ENCODE results near the gene RELA. TPM values are rescaled to one million over a fixed set of nuclear protein-coding genes. Genes with fewer than 3 reads are reported as not detected.
"Not testable (repeated sequence)": the region's sequence is repeated elsewhere in the genome, so short reads cannot be mapped to it uniquely, and the experiment has no call there.

Gene RELA
- total RNA-seq: 68.9 TPM
- long read RNA-seq, transcript RELA-202 (11 exons, 2,700 nt): major isoform, 16 of 50 reads
- long read RNA-seq, partial matches to known transcripts: 29 of 50 reads
- long read RNA-seq, other reads (novel, unspliced or antisense): 3 of 50 reads

DNA sequence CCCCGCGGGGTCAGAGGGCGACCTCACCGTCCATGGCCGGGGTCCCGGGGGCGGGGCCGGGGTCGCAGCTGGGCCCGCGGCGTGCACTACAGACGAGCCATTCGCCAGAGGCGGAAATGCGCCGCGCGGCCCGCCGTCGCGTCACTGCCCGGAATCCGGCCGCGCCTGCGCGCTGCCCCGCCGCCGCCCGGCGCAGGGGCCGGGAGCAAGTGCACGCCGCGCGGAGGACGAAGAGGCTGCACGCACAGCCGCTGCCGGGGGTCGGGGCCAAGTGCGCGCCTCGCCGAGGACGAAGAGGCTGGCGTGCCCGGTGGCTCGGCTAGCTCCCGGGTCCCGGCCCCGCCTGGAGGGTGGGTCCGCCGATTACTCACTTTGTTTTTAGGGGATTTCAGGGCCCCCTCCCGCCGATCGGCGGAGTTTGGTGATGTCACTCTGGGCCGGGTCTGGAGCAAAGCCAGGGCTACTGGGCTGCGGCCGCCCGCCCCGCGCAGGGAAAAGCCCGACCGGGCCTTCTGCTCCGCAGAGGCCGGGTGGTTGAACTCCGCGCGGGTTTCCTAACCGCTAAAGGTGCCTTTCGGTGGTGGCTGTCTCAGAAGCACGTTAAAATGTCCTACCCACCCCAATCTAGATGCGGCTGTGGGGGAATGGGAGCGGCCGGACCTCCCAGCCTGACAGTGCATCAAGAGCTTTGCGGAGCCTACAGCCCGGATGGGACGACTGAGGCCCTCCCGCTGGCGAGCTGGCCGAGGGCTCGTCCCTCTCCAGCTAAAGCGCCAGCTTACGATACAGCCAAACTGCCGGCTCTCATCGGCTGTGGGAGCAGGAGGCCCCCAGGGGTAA is at the start of gene RELA:
TSS of gene RELA (minus strand) at position 118 of the 840 bp plus-strand sequence. CDS start at position 34, 84 bp downstream.
- TF ChIP-seq CTCF (IDR thresholded peaks at IDR 0.05): peak; percentile 7
- Histone ChIP-seq H3K27ac (peak within 1 kb of the TSS; percentile 96), H3K36me3 (peaks cover 38% of the 10 kb centered on the region), H3K4me3 (peak within 1 kb of the TSS; percentile 94), H3K9me3 (no peaks in the 10 kb centered on the region), H3K4me1 (peaks cover 40% of the 10 kb centered on the region), H3K27me3 (ENCODE audit: low read depth) (no peaks in the 10 kb centered on the region)
- ATAC-seq (peak; percentile 92 to 95), DNase-seq (peak; percentile 95)
- intact Hi-C loops (cut with DNase I): no loop called here

GRCh38 chr11:65711785-65712632 is 49.3 kb upstream of the RELA start, which contains the start of gene KAT5:
Gene KAT5 (plus strand): TSS chr11:65712252. CDS start chr11:65712268, 16 bp downstream.
- ATAC-seq (peak; percentile 95 to 96), DNase-seq (peak; percentile 99)
- peak within 1 kb of the TSS; percentile 71 for H3K4me3 ChIP-seq
- intact Hi-C loops (cut with DNase I): no loop called here
- peak; percentile 96 for TF ChIP-seq CTCF (IDR thresholded peaks at IDR 0.05)
- no peaks in the 10 kb centered on the region for H3K9me3 ChIP-seq
- H3K36me3 ChIP-seq: peaks cover 41% of the 10 kb centered on the region
- peak within 1 kb of the TSS; percentile 99 for H3K27ac ChIP-seq
- peaks cover 27% of the 10 kb centered on the region for H3K4me1 ChIP-seq
- H3K27me3 ChIP-seq (ENCODE audit: low read depth): no peaks in the 10 kb centered on the region

DNA sequence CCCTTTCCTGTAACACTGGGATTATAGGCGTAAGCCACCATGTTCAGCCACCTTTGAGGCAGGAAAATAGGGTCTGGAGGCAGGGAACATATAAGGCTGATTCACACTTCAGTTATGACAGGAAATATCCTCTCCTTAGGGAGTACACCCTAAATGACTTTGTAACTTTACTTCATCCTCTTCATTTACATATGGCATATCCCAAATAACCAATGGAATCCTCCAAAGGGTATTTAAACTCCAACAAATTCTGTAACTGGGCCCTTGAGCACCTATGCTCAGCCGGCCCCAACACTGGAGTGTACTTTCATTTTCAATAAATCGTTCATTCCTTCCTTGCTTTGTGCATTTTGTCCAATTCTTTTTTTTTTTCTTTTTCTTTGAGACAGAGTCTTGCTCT is 47.7 kb upstream of the RELA start:
- peak overlapping the region; percentile 99 for H3K27ac ChIP-seq
- no peaks in the 10 kb centered on the region for H3K9me3 ChIP-seq
- no peak for TF ChIP-seq CTCF (IDR thresholded peaks at IDR 0.05)
- no peak for ATAC-seq
- H3K27me3 ChIP-seq (ENCODE audit: low read depth): no peaks in the 10 kb centered on the region
- H3K4me1 ChIP-seq: peaks cover 31% of the 10 kb centered on the region
- peaks cover 25% of the 10 kb centered on the region for H3K36me3 ChIP-seq
- DNase-seq: no peak
- intact Hi-C loops (cut with DNase I): no loop called here
- H3K4me3 ChIP-seq: no peak overlapping the region

DNA sequence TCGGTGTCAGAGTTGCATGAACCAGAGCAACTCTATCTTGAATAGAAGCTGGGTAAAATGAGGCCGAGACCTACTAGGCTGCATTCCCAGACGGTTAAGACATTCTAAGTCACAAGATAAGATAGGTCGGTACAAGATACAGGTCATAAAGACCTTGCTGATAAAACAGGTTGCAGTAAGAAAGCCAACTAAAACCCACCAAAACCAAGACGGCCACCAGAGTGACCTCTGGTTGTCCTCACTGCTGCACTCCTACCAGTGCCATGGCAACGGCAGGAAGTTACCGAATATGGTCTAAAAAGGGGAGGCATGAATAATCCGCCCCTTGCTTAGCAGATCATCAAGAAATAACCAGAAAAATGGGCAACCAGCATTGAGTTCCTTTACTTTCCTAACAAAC is 46.9 kb upstream of the RELA start:
- intact Hi-C loops (cut with DNase I): no loop called here
- Histone ChIP-seq H3K36me3 (peaks cover 18% of the 10 kb centered on the region), H3K4me3 (no peak overlapping the region), H3K9me3 (no peaks in the 10 kb centered on the region), H3K27ac (no peak overlapping the region), H3K27me3 (ENCODE audit: low read depth) (no peaks in the 10 kb centered on the region), H3K4me1 (peaks cover 31% of the 10 kb centered on the region)
- ATAC-seq: no peak
- no peak for DNase-seq
- no peak for TF ChIP-seq CTCF (IDR thresholded peaks at IDR 0.05)

DNA sequence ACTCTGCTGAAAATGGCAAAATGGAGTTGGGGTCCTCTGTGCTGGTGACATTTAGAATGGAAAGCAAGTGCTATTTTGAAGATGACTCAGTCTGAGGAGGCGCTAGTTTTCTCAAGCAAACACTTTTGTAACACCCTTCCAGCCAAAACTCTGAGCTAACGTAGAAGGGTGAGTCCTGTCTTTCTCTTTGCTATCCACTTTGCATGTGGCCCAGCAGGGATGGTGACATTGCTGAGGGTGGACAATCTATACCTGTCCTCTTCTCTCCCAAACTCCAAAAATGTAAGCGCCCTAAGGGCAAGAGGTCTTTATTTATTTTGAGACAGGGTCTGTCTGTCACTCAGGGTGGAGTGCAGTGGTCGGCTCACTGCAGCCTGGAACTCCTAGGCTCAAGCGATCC is 45.7 kb upstream of the RELA start:
- Histone ChIP-seq H3K4me3 (no peak overlapping the region), H3K36me3 (peaks cover 6% of the 10 kb centered on the region), H3K9me3 (no peaks in the 10 kb centered on the region), H3K27me3 (ENCODE audit: low read depth) (no peaks in the 10 kb centered on the region), H3K27ac (no peak overlapping the region), H3K4me1 (peaks cover 31% of the 10 kb centered on the region)
- intact Hi-C loops (cut with DNase I): no loop called here
- no peak for DNase-seq
- TF ChIP-seq CTCF (IDR thresholded peaks at IDR 0.05): no peak
- no peak for ATAC-seq

DNA sequence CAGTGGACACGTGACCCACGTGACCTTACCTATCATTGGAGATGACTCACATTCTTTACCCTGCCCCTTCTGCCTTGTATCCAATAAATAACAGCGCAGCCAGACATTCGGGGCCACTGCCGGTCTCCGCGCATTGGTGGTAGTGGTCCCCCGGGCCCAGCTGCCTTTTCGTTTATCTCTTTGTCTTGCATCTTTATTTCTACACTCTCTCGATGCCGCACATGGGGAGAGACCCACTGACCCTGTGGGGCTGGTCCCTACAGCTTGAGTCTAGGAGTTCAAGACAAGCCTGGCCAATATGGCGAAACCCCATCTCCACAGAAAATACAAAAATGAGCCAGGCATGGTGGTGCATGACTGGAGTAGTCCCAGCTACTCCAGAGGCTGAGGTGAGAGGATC is 44.3 kb upstream of the RELA start:
- H3K27ac ChIP-seq; H3K27me3 ChIP-seq (ENCODE audit: low read depth); H3K36me3 ChIP-seq; DNase-seq; H3K4me3 ChIP-seq; intact Hi-C loops (cut with DNase I); ATAC-seq; H3K9me3 ChIP-seq: not testable (repeated sequence)
- peaks cover 21% of the 10 kb centered on the region for H3K4me1 ChIP-seq
